Neural crest cell (in vitro differentiated cells): Measurements from ENCODE around the gene C5orf15. TPM values are rescaled to one million over a fixed set of nuclear protein-coding genes. Genes with fewer than 3 reads are reported as not detected.

ENCODE experiments used
- DNase-seq: peaks from one replicate; pipeline ENCODE4 v3.0.0; 2021; ENCODE audit warnings: low read depth, mixed read lengths, low spot score
- H3K27ac Mint-ChIP-seq: one replicate; pipeline ENCODE4 v1.8.0; 2021; ENCODE audit warnings: mild to moderate bottlenecking, mixed read lengths; ENCODE audit not compliant: unreplicated experiment
- H3K27me3 Mint-ChIP-seq: 2 replicates; pipeline ENCODE4 v1.8.0; 2021; ENCODE audit warnings: low read depth, mild to moderate bottlenecking, mixed read lengths
- H3K36me3 Mint-ChIP-seq: 2 replicates; pipeline ENCODE4 v1.8.0; 2021; ENCODE audit warnings: low read depth, mild to moderate bottlenecking, mixed read lengths
- H3K4me1 Mint-ChIP-seq: 2 replicates; pipeline ENCODE4 v1.8.0; 2021; ENCODE audit warnings: mixed read lengths
- H3K4me3 Mint-ChIP-seq: one replicate; pipeline ENCODE4 v1.8.0; 2021; ENCODE audit warnings: mild to moderate bottlenecking, mixed read lengths
- H3K9me3 Mint-ChIP-seq: 2 replicates; pipeline ENCODE4 v1.8.0; 2021; ENCODE audit warnings: mixed read lengths
- total RNA-seq: library from RNA; stranded (reverse); gene quantifications from 2 replicates; pipeline ENCODE4 v1.2.1, GENCODE V29; 2021
- TF ChIP-seq, protein P1 (sequence below): fragments of 200-600 bp; sonication (generic); conservative IDR thresholded peaks from 2 replicates; pipeline ENCODE4 v1.5.0; 2021; ENCODE audit warnings: antibody characterized with exemption, mild to moderate bottlenecking

C5orf15 gene
- total RNA-seq, 1 donor from 2014 or later, result 38.4 TPM

- Mint-ChIP-seq H3K27ac (no peak overlapping the region), H3K27me3 (no peaks in the 10 kb centered on the region), H3K9me3 (no peaks in the 10 kb centered on the region), H3K36me3 (peaks cover 2% of the 10 kb centered on the region), H3K4me1 (peaks cover 4% of the 10 kb centered on the region), H3K4me3 (no peak overlapping the region)
- DNase-seq, result no peak
- TF ChIP-seq, protein P1, sequence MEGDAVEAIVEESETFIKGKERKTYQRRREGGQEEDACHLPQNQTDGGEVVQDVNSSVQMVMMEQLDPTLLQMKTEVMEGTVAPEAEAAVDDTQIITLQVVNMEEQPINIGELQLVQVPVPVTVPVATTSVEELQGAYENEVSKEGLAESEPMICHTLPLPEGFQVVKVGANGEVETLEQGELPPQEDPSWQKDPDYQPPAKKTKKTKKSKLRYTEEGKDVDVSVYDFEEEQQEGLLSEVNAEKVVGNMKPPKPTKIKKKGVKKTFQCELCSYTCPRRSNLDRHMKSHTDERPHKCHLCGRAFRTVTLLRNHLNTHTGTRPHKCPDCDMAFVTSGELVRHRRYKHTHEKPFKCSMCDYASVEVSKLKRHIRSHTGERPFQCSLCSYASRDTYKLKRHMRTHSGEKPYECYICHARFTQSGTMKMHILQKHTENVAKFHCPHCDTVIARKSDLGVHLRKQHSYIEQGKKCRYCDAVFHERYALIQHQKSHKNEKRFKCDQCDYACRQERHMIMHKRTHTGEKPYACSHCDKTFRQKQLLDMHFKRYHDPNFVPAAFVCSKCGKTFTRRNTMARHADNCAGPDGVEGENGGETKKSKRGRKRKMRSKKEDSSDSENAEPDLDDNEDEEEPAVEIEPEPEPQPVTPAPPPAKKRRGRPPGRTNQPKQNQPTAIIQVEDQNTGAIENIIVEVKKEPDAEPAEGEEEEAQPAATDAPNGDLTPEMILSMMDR, result no peak
These were observed 17.4 kb downstream of the C5orf15 start for GRCh38 chr5:133950821-133951612.

DNA sequence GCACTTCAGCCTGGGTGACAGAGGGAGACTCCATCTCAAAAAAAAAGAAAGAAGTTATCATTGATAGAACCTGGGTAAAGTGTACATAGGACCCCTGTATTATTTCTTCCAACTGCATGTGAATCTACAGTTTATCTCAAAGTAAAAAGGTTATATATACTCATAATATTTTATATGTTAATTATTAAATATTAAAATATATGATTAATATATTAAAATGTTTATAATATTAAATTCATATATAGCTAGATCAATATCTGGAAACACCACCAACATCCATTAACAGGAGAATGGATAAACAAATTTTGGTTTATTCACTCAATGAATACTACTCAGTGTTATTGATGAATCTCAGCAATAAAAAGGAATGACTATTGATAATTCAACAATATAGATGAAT, 19.7 kb downstream of the C5orf15 start:
- peaks cover 1% of the 10 kb centered on the region for H3K36me3 Mint-ChIP-seq
- TF ChIP-seq, protein P1, result no peak
- H3K4me1 Mint-ChIP-seq, result peaks cover 2% of the 10 kb centered on the region
- no peak overlapping the region for H3K4me3 Mint-ChIP-seq
- DNase-seq, result no peak
- H3K27ac Mint-ChIP-seq, result no peak overlapping the region
- H3K27me3 Mint-ChIP-seq, result no peaks in the 10 kb centered on the region
- no peaks in the 10 kb centered on the region for H3K9me3 Mint-ChIP-seq

DNA sequence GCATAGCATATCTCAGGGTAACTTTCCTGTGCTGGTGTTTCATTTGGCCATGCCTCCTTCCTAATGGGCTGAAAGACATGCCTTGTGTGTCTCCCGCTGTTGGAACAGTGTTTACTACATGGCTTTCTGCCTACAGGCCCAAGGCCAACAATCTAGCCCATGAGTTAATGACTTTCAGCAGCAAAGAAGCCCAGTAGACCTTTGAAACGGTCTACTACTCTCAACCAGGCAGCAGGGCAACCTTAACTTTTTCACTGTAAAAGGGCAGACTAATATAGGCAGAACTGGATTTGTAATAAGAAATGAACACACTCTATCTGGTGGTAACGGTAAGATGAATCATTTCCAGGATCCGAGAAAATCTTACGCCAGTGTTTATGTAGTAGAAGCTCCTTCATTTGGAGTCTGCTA, 21.0 kb downstream of the C5orf15 start:
- TF ChIP-seq, protein P1, result no peak
- H3K4me3 Mint-ChIP-seq, result no peak overlapping the region

DNA sequence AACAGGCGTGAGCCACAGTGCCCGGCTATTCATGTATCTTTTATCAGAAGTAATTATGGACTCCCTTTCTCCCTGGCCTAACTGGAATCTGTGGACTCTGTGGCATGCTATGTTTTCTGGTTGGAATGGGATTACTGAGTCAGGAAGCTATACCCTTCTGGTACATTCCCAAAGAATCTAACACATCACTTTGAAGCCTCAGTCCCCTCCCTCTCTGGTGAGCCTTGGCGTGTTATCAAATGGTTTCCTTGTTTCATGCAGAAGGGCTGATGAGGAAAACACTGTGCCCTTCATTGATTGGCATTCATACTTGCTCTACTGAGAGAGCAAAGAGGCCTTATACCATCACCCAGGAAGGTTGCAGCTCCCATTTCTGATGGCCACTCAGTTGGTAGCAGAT, 22.9 kb downstream of the C5orf15 start:
- TF ChIP-seq, protein P1, result no peak
- Mint-ChIP-seq H3K36me3 (no peaks in the 10 kb centered on the region), H3K4me1 (no peaks in the 10 kb centered on the region), H3K27me3 (no peaks in the 10 kb centered on the region), H3K4me3 (no peak overlapping the region), H3K27ac (no peak overlapping the region), H3K9me3 (no peaks in the 10 kb centered on the region)
- no peak for DNase-seq

More for the DNA sequence above, 21.0 kb downstream of the C5orf15 start:
- H3K4me1 Mint-ChIP-seq, result no peaks in the 10 kb centered on the region
- H3K27ac Mint-ChIP-seq, result no peak overlapping the region
- DNase-seq, result no peak
- H3K9me3 Mint-ChIP-seq, result no peaks in the 10 kb centered on the region
- no peaks in the 10 kb centered on the region for H3K27me3 Mint-ChIP-seq
- no peaks in the 10 kb centered on the region for H3K36me3 Mint-ChIP-seq

GRCh38 chr5:133944263-133945185, 23.9 kb downstream of the C5orf15 start:
- Mint-ChIP-seq H3K27me3 (no peaks in the 10 kb centered on the region), H3K27ac (no peak overlapping the region), H3K36me3 (no peaks in the 10 kb centered on the region), H3K4me1 (no peaks in the 10 kb centered on the region), H3K9me3 (no peaks in the 10 kb centered on the region), H3K4me3 (no peak overlapping the region)
- peak; percentile 51 for DNase-seq
- TF ChIP-seq, protein P1, result peak; percentile 77
